Ascending aorta (tissue), 2 donors: ENCODE data around the gene ABHD8. TPM values are rescaled to one million over a fixed set of nuclear protein-coding genes. Genes with fewer than 3 reads are reported as not detected.

Experiments
- DNase-seq, 2 donors: peaks; one replicate each; pipeline ENCODE4 v3.0.0-alpha.2; 2019; ENCODE audit warnings: low spot score in 2 of 2
- H3K27ac ChIP-seq, 2 donors: fragments of 200-600 bp; sonication (generic); one replicate each; pipeline ENCODE4 v1.5.1; 2016 to 2017; ENCODE audit warnings: mild to moderate bottlenecking in 1 of 2
- H3K27me3 ChIP-seq: fragments of 200-600 bp; sonication (generic); one replicate; pipeline ENCODE4 v1.5.1; 2017
- H3K36me3 ChIP-seq, 2 donors: fragments of 200-600 bp; sonication (generic); one replicate each; pipeline ENCODE4 v1.5.1; 2016
- H3K4me1 ChIP-seq, 2 donors: fragments of 200-600 bp; sonication (generic); one replicate each; pipeline ENCODE4 v1.5.1; 2016 to 2017; ENCODE audit warnings: mild to moderate bottlenecking in 1 of 2
- H3K4me3 ChIP-seq, 2 donors: fragments of 200-600 bp; sonication (generic); one replicate each; pipeline ENCODE4 v1.5.1; 2016 to 2017; ENCODE audit warnings: mild to moderate bottlenecking in 1 of 2
- H3K9me3 ChIP-seq, 2 donors: fragments of 200-600 bp; sonication (generic); one replicate each; pipeline ENCODE4 v1.5.1; 2016
- intact Hi-C: fragments of 100-400 bp; cut with DNase I; formaldehyde crosslinking; loops from one replicate; pipeline ENCODE4 v1.15.1; 2023
- total RNA-seq: library from RNA; depleted of rRNA; stranded (reverse); fragments of >200 nt; gene quantifications from one replicate; pipeline ENCODE4 v1.1.0, GENCODE V29; 2016
- TF ChIP-seq, protein P1 (sequence below), 3 experiments: fragments of 200-600 bp in 2 of 3; fragments of 450-650 bp in 1 of 3; sonication (generic) in 2 of 3; IDR thresholded peaks; one replicate each; pipeline ENCODE4 v1.5.1; 2016 to 2019; ENCODE audit warnings: antibody characterized with exemption in 3 of 3, mild to moderate bottlenecking in 1 of 3, moderate library complexity in 1 of 3

ABHD8 gene
- total RNA-seq, 1 donor from 2014 or later = 32.2 TPM

DNA sequence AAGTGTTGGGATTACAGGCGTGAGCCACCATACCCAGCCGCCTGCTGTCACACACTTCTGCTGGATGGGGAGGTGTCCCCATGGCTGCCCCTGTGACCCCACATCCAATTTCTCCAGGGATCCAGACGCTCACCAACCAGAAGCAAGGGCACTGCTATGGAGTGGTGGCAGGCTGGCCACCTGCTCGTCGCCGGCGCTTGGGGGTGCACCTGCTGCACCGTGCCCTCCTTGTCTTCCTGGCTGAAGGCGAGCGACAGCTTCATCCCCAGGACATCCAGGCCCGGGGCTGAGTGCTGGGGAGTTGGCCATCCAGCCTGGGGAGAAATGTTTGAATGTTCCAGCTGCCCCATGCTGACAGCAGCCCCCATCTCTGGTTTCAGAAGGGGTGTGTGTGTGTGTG lies 17.0 kb downstream of the ABHD8 start:
- Histone ChIP-seq H3K36me3 (no peaks in the 10 kb centered on the region), H3K4me3 (no peak overlapping the region), H3K9me3 (no peaks in the 10 kb centered on the region), H3K27me3 (peaks cover 8% of the 10 kb centered on the region), H3K4me1 (peaks cover 7 to 11% of the 10 kb centered on the region in 2 donors), H3K27ac (no peak overlapping the region)
- DNase-seq = no peak
- intact Hi-C loops = no loop called here
- TF ChIP-seq, protein P1, sequence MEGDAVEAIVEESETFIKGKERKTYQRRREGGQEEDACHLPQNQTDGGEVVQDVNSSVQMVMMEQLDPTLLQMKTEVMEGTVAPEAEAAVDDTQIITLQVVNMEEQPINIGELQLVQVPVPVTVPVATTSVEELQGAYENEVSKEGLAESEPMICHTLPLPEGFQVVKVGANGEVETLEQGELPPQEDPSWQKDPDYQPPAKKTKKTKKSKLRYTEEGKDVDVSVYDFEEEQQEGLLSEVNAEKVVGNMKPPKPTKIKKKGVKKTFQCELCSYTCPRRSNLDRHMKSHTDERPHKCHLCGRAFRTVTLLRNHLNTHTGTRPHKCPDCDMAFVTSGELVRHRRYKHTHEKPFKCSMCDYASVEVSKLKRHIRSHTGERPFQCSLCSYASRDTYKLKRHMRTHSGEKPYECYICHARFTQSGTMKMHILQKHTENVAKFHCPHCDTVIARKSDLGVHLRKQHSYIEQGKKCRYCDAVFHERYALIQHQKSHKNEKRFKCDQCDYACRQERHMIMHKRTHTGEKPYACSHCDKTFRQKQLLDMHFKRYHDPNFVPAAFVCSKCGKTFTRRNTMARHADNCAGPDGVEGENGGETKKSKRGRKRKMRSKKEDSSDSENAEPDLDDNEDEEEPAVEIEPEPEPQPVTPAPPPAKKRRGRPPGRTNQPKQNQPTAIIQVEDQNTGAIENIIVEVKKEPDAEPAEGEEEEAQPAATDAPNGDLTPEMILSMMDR (IDR thresholded peaks at IDR 0.05) = no peak

DNA sequence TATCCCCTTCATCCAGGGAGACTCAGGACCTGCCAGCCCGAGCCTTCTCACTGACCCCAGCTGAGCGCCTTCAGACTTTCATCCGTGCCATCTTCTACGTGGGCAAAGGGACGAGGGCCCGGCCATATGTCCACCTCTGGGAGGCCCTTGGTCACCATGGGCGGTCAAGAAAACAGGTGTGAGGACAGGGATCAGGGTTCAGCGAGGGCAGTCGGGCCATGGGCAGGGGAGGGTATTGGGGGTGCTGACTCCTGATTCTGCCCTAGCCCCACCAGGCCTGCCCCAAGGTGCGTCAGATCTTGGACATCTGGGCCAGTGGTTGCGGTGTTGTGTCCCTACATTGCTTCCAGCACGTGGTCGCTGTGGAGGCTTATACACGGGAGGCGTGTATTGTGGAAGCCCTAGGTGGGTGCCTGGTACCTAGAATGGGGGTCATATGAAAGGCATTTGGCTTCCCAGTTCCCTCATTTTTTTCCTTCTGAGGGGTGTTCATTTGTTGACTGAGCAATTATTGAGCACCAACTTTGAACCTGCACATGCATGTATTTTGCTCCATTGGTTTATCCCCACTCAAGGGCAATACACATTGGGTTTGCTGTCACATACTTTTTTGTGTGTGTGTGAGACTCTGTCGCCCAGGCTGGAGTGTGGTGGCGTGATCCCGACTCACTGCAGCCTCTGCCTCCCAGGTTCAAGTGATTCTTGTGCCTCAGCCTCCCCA lies 17.6 kb downstream of the ABHD8 start:
- H3K27ac ChIP-seq = no peak overlapping the region
- DNase-seq = no peak
- peaks cover 8% of the 10 kb centered on the region for H3K27me3 ChIP-seq
- no peak overlapping the region for H3K4me3 ChIP-seq
- no peaks in the 10 kb centered on the region for H3K36me3 ChIP-seq
- peaks cover 7 to 11% of the 10 kb centered on the region in 2 donors for H3K4me1 ChIP-seq
- H3K9me3 ChIP-seq = no peaks in the 10 kb centered on the region
- intact Hi-C loops = no loop called here
- TF ChIP-seq, protein P1 (IDR thresholded peaks at IDR 0.05) = no peak

DNA sequence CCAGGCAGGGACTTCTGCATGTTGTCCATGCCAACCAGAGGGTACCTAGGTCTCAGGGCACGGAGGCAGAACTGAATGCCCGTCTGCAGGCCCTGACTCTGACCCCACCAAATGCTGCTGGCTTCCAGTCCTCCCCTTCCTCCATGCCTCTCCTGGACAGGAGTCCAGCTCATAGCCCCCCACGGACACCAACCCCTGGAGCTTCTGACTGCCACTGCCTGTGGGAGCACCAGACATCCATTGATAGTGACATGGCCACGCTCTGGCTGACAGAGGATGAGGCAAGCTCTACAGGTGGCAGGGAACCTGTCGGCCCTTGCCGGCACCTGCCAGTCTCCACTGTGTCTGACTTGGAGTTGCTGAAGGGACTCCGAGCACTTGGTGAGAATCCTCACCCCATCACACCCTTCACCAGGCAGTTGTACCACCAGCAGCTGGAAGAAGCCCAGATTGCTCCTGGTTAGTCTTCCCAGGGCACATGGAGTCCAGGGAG lies 19.7 kb downstream of the ABHD8 start:
- intact Hi-C loops = loop anchor here (2.0 kb wide), 1 partner anchor 23 kb away; no protein-coding TSS in a partner anchor
- Histone ChIP-seq H3K27me3 (peaks cover 8% of the 10 kb centered on the region), H3K4me3 (no peak overlapping the region), H3K4me1 (peaks cover 7 to 11% of the 10 kb centered on the region in 2 donors), H3K27ac (no peak overlapping the region), H3K36me3 (peaks cover 4 to 9% of the 10 kb centered on the region in 2 donors), H3K9me3 (no peaks in the 10 kb centered on the region)
- TF ChIP-seq, protein P1 (IDR thresholded peaks at IDR 0.05) = no peak
- DNase-seq = no peak

DNA sequence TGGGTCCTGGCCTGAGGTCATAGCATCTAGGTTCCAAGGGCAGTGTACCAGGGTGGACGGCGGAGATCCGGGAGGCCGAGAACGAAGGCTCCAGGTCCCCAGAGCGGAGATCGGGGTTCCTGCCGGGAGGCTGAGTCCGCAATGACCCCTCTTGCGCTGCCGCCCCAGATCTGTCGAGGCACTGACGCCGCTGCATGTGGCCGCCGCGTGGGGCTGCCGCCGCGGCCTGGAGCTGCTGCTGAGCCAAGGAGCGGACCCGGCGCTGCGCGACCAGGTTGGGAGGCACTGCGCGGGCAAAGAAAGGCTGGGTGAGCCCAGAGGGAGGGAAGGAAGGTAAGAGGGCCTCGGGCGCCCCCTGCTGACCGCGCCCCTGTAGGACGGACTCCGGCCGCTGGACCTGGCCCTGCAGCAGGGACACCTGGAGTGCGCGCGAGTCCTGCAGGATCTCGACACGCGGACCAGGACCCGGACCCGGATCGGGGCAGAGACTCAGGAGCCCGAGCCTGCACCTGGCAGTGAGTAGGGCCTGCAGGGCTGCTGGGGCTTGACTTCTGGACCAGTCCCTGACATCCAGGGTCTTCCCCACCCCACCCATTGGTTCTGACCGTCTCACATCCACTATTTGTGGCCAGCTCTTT lies 20.6 kb downstream of the ABHD8 start:
- peaks cover 7 to 17% of the 10 kb centered on the region in 2 donors for H3K36me3 ChIP-seq
- TF ChIP-seq, protein P1 (IDR thresholded peaks at IDR 0.05) = peak; percentile 92 to 94 (median 94)
- H3K9me3 ChIP-seq = no peaks in the 10 kb centered on the region
- peaks cover 8% of the 10 kb centered on the region for H3K27me3 ChIP-seq
- peak in 1 of 2 donors; percentile 87 for DNase-seq
- peaks cover 7 to 11% of the 10 kb centered on the region in 2 donors for H3K4me1 ChIP-seq
- peak overlapping the region; percentile 27 to 56 for H3K4me3 ChIP-seq
- intact Hi-C loops = loop anchor here (1.0 to 2.0 kb wide), 3 partner anchors 22 to 215 kb away; no protein-coding TSS in a partner anchor
- H3K27ac ChIP-seq = no peak overlapping the region

DNA sequence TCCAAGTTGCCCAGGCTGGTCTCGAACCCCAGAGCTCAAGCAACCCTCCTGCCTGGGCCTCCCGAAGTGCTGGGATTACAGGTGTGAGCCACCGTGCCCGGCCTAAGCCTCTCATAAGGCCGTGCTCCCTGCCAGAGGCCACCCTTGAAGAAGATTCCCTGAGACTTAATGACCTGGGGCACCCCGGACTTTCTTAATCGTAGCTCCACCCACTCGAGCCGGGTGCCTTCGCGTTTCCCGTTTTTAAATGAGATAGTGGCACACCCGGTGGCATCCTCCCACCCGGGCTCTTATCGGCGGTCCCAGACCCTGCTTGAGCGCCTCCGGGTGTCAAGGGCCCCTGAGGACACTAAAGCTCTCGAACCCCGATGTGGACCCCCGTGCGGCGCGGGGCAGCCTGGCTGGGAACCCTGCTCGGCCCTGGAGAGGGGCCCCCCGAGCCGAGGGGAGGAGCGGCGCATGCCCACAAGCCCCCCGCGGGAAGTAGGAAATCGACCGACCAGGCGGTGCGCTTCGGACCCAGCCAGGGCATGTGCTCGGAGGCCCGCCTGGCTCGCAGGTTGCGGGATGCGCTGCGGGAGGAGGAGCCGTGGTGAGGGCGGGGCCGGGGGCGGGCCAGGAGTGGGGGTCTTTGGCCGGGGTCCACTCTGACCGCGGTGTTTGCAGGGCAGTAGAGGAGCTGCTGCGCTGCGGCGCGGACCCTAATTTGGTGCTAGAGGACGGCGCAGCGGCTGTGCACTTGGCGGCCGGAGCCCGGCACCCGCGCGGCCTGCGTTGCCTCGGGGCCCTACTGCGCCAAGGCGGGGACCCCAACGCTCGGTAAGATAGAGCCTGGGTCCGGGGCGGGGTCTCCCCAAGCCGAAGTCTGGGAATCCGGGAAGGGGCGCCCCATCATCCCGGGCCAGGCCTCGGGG lies 21.6 kb downstream of the ABHD8 start, which contains the start of gene ANKLE1:
ANKLE1 (plus strand) TSS at position 511 of the 914 bp plus-strand sequence; CDS start at position 531, 20 bp downstream.
- H3K27me3 ChIP-seq = peaks cover 8% of the 10 kb centered on the region
- peak within 1 kb of the TSS; percentile 27 to 56 for H3K4me3 ChIP-seq
- peaks cover 7 to 11% of the 10 kb centered on the region in 2 donors for H3K4me1 ChIP-seq
- no peaks in the 10 kb centered on the region for H3K9me3 ChIP-seq
- peaks cover 17 to 26% of the 10 kb centered on the region in 2 donors for H3K36me3 ChIP-seq
- no peak for DNase-seq
- intact Hi-C loops = loop anchor here (1.0 to 2.0 kb wide), 3 partner anchors 21 to 214 kb away; no protein-coding TSS in a partner anchor
- no peak within 1 kb of the TSS for H3K27ac ChIP-seq
- TF ChIP-seq, protein P1 (IDR thresholded peaks at IDR 0.05) = no peak
